GM19397 (cell line): ENCODE measurements around the gene POLR1F.

Experiments
- ATAC-seq: cut with Tn5 transposase; IDR thresholded peaks from one replicate; pipeline ENCODE4 v1.9.1; 2021; ENCODE audit warnings: mild to moderate bottlenecking, moderate library complexity; ENCODE audit not compliant: unreplicated experiment

The POLR1F gene

GRCh38 chr7:19677180-19677579 is 31.7 kb downstream of the POLR1F start:
- no peak for ATAC-seq

GRCh38 chr7:19675816-19676215 is 33.0 kb downstream of the POLR1F start:
- no peak for ATAC-seq

DNA sequence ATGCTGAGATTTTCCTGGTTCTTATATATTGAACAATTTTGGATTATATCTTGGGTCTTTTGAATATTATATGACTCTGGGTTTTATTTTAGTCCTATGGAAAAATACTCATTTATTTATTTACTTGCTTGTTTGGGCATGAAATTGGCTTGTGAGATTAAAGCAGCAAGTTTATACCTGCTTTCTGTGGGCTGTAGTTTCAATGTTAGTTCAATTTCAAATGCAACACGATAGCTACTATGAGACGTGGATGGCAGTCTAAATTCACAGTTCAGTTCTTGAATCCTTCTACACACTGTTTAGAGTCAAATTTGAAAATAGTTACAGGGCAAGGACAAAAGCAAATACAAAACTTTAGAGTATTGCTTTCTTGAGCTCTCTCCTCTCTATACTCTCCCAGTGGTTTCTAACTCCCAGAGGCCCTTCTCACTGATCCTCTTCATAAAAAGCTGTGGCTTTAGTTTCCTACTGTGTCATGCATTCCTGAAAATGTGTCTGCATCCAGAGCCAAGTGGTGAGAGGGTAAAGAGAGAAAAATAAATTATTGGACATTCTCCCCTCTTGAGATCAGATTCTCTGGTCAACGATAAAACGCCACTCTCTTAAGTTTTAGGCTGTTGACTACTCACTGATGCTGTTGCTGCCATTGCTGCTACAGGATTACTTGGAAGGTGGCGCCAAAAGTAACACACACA is 34.4 kb downstream of the POLR1F start:
- ATAC-seq, result no peak

DNA sequence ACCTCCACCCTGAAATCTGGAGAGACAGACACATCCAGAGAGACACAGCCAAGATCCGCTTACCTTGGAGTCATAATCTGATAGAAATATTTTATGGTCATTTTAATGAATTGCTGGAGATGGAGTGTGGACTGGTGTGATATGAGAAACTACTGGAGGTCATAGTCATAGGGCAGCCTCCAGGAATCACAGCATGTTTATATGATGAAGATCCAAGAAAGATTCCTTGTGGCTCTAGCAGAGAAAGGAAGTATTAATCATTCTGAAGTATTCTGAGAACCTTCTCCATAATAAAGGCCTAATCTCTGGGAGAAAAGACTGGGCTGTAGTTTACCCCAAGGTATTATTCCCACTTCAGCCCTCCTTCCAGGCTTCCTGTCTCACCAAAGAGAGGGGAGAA is 38.0 kb downstream of the POLR1F start:
- no peak for ATAC-seq

DNA sequence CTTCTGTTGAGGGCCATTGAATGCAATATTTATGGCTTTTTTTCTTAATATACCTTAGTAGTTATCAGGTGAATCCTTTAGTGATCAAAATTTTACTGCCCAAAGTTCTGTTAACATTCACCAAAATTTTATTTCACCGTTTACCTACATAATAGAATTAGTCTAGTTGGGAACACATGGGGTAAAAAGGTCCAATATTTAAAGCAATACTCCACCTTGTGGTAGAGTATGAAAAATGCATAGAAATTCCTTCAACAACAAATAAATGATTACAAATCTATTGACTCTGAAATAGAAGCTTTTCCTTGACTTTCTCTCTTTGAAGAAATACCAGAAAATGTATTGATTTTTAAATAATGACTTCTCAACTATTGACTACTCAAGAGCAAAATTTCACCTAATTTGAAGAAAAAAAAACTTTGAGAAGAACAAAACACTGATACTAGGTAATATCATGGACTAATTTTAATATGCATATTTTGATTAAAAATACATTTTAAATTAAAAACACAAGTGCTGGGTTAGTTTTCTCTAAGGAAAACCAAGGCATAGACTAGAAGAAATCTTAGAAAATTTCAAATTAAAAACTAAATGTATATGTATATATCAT is 43.3 kb downstream of the POLR1F start:
- ATAC-seq, result peak; percentile 39

DNA sequence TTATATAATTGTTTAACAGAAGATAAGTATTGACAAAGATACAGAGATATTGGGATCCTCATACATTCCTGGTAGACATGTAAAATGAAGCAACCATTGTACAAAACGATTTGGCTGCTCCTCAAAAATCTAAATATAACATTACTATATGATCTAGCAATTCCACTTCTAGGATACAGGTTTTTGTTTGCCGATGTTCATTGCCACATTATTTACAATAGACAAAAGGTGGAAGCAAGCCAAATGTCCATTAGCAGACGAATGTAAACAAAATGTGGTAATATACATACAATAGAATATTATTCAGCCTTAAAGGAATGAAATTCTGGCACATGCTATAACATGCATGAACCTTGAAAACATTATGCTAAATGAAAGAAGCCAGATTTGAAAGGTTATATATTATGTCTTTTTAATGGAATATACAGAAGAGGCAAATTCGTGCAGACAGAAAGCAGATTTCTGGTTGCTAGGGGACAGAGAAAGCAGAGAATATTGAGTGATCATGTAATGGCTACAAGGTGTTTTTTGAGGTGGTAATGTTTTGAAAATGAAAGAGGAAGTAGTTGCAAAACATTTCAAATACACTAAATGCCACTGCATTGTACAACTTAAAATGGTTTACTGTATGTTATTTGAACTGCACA is 44.9 kb downstream of the POLR1F start:
- peak; percentile 92 for ATAC-seq

DNA sequence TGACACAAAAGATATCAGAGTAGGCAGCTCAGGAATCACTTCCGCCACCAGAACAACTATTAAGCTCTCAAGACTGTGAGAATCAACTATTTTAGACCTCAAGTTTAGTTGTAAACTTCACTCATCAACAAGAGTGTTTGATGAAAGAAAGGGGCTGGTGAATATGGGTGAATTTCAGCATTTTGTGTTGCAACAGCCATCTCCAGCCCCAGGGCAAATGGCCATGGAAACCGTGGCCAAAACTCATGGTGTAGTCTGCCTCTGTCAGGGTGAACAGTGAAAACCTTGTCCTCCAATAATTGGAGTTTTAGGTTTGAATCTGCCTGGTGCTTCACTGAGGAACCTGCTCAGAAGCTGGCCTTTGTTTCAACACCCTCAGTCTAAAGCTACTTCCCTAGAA is 60.0 kb downstream of the POLR1F start:
- no peak for ATAC-seq
